LNCAP (cell line): Measurements from ENCODE around the gene FTO.

Source experiments
- CTCF ChIP-seq: fragments of 450-650 bp; IDR thresholded peaks from 2 replicates; pipeline ENCODE4 v1.5.1; 2017; ENCODE audit warnings: mild to moderate bottlenecking

Gene FTO

GRCh38 chr16:53744449-53744848 is 40.5 kb downstream of the FTO start:
- TF ChIP-seq CTCF = no peak

GRCh38 chr16:53745086-53745485 is 41.1 kb downstream of the FTO start:
- no peak for TF ChIP-seq CTCF

GRCh38 chr16:53745753-53746266 is 41.9 kb downstream of the FTO start:
- no peak for TF ChIP-seq CTCF

GRCh38 chr16:53752560-53752959 is 48.6 kb downstream of the FTO start:
- TF ChIP-seq CTCF = no peak

GRCh38 chr16:53753431-53753830 is 49.5 kb downstream of the FTO start:
- no peak for TF ChIP-seq CTCF

GRCh38 chr16:53755026-53755910 is 51.3 kb downstream of the FTO start:
- TF ChIP-seq CTCF = no peak

GRCh38 chr16:53756275-53756996 is 52.5 kb downstream of the FTO start:
- TF ChIP-seq CTCF = no peak
